Upper lobe of left lung (tissue), 4 donors: ENCODE results near the gene PADI4.

Experiments used
- CTCF ChIP-seq, 6 experiments: fragments of 450-650 bp in 4 of 6; fragments of 200-600 bp in 2 of 6; sonication (generic) in 2 of 6; IDR thresholded peaks; one replicate each; pipeline ENCODE4 v1.5.1; 2016 to 2019; ENCODE audit warnings: antibody characterized with exemption in 6 of 6
- EP300 ChIP-seq, 4 donors: sonication (generic); formaldehyde crosslinking; IDR thresholded peaks; one replicate each; pipeline ENCODE4 v1.5.1; 2017; ENCODE audit warnings: antibody characterized with exemption in 4 of 4, control low read depth in 2 of 4

GRCh38 chr1:17333081-17333480 is 25.1 kb downstream of the PADI4 start:
- TF ChIP-seq CTCF (IDR thresholded peaks at IDR 0.05), result no peak
- TF ChIP-seq EP300 (IDR thresholded peaks at IDR 0.05), result no peak
